Ishikawa (cell line): ENCODE results near the gene TMC3.

ENCODE experiments used
- EP300 ChIP-seq: IDR thresholded peaks from 2 replicates; pipeline ENCODE4 v1.6.1; 2012; ENCODE audit warnings: borderline replicate concordance
- YY1 ChIP-seq: IDR thresholded peaks from 2 replicates; pipeline ENCODE4 v1.6.1; 2012; ENCODE audit warnings: low read depth
- ZBTB7A ChIP-seq: IDR thresholded peaks from 2 replicates; pipeline ENCODE4 v1.6.1; 2012; ENCODE audit warnings: low read depth

GRCh38 chr15:81346611-81347010 lies 27.4 kb downstream of the TMC3 start:
- TF ChIP-seq ZBTB7A: no peak
- no peak for TF ChIP-seq EP300
- no peak for TF ChIP-seq YY1
